GM18498 (cell line): ENCODE measurements around the gene TAPBPL.
A peak's percentile ranks its signal among the peaks of the same experiment; 100 is the strongest.
"Not testable (repeated sequence)": the region's sequence is repeated elsewhere in the genome, so short reads cannot be mapped to it uniquely, and the experiment has no call there.

ENCODE experiments used
- ATAC-seq: cut with Tn5 transposase; IDR thresholded peaks from one replicate; pipeline ENCODE4 v1.9.1; 2021; ENCODE audit warnings: mild to moderate bottlenecking, moderate library complexity; ENCODE audit not compliant: unreplicated experiment

Gene TAPBPL

DNA sequence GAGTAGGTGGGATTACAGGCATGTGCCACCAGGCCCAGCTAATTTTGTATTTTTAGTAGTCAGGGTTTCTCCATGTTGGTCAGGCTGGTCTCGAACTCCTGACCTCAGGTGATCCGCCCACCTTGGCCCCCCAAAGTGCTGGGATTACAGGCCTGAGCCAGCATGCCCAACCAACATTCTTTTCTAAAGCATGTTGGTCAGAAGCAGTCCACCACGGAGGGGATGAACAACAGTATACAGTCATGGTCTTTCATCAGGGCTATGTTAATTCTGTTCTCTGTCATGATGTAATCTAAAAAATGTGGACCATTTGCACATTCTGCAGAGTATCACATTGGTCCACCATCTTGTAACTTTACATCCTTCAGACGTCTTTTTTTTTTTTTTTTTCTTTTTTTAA is 37.6 kb downstream of the TAPBPL start:
- ATAC-seq = no peak

DNA sequence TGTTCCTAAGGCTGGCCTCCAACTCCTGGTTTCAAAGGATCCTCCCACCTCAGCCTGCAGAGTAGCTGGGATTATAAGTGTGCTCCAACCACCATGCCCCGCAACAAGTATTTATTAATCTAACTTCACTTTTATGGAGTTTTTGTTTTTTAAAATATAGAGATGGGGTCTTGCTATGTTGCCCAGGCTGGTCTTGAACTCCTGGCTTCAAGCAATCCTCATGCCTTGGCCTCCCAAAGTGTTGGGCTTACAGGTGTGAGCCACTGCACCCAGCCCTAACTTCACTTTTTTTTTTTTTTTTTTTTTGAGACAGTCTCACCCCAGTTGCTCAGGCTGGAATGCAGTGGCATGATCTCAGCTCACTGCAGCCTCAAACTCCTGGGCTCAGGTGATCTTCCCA is 38.8 kb downstream of the TAPBPL start:
- not testable (repeated sequence) for ATAC-seq

GRCh38 chr12:6492838-6493496 is 41.1 kb downstream of the TAPBPL start, which contains the start of gene MRPL51:
Gene MRPL51, minus strand, starts transcription at chr12:6493262. Its CDS starts 126 bp downstream, at chr12:6493136.
- peak; percentile 71 for ATAC-seq

DNA sequence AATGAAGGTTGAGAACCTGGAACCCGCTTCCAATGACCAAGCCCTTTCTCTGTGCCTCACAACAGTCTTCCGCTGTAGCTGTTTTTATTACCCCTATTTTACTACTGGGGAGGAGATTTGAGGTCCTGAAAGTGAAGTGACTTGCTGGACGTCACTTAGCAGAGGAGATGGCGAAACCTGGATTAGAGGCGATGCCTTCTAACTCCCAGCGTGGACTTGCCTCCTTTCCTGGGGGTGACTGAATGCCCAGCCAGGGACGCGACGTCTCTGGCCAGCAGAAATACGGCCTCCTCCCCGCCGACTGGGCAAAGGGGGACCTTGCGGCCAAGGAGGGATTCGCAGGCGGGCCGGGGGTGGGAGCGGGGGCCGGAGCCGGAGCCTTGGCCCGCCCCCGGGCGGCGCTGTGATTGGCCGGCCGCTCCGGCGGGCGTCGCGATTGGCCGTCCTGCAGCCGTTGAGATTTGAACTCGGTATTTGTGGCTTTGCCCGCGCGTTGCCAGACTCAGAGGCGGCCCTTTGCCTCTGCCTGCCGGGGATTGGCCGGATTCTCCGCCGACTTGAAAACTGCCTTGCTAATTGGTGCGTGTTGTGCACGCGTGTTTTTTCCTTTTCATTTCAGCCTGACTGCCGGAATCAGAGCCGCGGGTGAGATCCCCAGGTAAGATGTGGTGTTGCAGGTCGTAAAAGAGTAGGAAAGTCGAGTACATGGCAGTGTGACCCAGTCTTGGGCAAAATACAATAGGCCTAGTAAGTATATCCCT is 41.8 kb downstream of the TAPBPL start, which contains the start of gene NCAPD2:
NCAPD2 (plus strand) TSS at position 606 of the 761 bp plus-strand sequence. CDS start 997 bp downstream, outside the sequence.
- peak; percentile 89 for ATAC-seq

DNA sequence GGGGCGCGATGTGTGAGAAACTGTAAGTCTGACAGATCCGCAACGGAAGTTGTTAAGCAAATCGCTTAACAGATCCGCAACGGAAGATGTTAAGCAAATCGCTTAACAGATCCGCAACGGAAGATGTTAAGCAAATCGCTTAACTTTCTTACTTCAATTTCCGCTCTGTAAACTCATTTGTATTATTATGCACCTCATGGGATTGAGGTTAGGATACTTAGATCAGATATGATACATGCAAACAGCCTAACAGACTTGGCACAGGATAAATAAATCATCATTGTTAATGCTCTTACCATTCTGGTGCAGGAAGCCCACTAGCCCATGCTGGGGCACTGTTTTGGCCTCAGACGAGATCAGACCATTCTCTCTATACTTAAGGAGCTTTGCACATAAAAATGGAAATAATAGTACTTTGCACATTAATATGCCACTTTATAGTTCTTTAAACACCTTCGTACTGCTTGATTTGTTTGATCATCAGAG is 42.5 kb downstream of the TAPBPL start:
- ATAC-seq = no peak

- no peak for ATAC-seq
Observed at GRCh38 chr12:6494968-6495367, 43.1 kb downstream of the TAPBPL start.

GRCh38 chr12:6497291-6497690 is 45.4 kb downstream of the TAPBPL start:
- not testable (repeated sequence) for ATAC-seq

DNA sequence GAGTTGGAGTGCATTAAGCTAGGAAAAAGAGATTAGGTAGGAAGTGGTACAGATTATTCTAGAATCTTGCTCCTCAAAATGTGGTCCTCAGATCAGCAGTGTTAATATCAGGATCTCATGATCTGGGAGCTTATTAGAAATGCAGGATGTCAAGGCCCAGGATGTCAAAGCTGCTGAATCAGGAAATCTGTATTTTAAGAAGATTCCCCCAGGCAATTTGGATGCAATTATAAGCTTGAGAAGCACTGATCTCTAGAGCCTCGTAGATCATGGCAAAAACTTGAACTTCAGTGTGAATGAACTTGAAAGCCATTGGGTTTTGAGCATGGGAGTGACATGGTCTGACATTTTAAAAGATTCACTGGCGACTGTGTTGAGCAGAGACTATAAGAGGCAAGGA is 48.6 kb downstream of the TAPBPL start:
- no peak for ATAC-seq

DNA sequence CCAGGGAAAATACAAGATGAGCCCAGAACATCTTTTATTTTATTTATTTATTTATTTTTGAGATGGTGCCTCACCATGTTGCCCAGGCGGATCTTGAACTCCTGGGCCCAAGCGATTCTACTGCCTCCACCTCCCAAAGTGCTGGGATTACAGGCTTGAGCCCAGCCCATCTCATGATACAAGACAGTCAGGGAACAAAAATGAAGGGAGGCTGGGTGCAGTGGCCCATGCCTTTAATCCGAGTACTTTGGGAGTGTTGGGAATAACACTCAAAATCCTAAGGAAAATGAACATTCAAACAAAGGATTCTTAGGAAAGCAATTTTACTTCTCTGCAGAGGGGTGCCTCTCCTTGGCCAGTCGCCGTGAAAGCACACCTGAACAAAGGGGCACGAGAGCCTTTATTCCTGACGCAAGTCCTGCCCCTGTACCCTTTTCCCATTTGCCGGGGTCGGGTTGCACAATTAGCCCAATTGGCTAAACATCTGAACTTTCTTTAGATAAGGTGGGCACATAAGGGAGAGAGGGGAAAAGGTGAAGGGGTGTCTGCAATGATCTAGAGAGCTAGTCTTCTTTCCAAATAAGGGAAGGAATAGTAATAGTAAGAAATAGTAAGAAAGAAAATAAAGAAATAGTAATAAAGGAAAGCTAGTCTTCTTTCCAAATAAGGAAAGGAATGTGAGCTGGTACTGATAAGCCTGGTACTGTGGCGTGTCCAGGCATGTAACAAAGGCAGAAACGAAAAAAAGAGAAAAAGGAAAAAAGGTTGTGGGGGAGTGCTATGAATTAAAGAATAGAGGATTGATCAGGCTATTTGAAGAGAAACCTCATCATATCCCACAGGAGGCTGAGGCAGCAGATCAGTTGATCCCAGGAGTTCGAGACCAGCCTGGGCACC is 55.5 kb downstream of the TAPBPL start:
- ATAC-seq = no peak

- ATAC-seq = no peak
Observed at GRCh38 chr12:6508087-6508486, 56.2 kb downstream of the TAPBPL start.
